Mammary epithelial cell (primary cell): ENCODE results near the gene FRMD8.

ENCODE experiments used
- EZH2 ChIP-seq: IDR thresholded peaks from 2 replicates; pipeline ENCODE4 v1.6.1; 2012; ENCODE audit warnings: low read length, inconsistent platforms, borderline replicate concordance
- TF ChIP-seq, protein P1 (sequence below), 2 donors: IDR thresholded peaks in 1 of 2; conservative IDR thresholded peaks in 1 of 2; 2 replicates each; pipeline ENCODE4 v1.5.1; 2011 to 2012; ENCODE audit warnings: inconsistent platforms in 2 of 2, low read length in 2 of 2, mild to moderate bottlenecking in 2 of 2, control low read depth in 1 of 2, low read depth in 1 of 2; ENCODE audit not compliant: insufficient read depth in 1 of 2; ENCODE audit errors: extremely low read depth in 1 of 2

DNA sequence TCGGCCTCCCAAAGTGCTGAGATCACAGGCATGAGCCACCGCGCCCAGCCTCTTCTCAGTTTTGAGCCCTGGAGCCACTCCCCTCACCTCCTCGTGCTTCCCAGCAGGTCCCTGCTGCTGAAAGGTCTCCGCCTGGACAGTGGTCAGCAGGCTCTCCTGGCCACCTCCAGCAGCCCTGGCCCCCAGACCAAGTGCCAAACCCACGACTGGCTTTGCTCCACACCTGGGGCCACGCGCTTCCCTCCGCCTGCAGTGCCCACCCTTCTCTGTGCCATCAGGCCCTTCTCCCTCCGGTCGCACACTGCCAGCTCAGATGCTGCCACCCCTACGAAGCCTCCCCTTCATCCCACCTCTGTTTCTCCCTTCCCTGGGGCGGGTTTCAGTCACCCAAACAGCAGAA is 12.8 kb downstream of the FRMD8 start:
- TF ChIP-seq, protein P1, sequence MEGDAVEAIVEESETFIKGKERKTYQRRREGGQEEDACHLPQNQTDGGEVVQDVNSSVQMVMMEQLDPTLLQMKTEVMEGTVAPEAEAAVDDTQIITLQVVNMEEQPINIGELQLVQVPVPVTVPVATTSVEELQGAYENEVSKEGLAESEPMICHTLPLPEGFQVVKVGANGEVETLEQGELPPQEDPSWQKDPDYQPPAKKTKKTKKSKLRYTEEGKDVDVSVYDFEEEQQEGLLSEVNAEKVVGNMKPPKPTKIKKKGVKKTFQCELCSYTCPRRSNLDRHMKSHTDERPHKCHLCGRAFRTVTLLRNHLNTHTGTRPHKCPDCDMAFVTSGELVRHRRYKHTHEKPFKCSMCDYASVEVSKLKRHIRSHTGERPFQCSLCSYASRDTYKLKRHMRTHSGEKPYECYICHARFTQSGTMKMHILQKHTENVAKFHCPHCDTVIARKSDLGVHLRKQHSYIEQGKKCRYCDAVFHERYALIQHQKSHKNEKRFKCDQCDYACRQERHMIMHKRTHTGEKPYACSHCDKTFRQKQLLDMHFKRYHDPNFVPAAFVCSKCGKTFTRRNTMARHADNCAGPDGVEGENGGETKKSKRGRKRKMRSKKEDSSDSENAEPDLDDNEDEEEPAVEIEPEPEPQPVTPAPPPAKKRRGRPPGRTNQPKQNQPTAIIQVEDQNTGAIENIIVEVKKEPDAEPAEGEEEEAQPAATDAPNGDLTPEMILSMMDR (conservative IDR thresholded peaks at IDR 0.05 in 1 of 2, IDR thresholded peaks at IDR 0.05 in 1 of 2; ENCODE audit: extremely low read depth in 1 of 2, insufficient read depth in 1 of 2, low read depth in 1 of 2, low read length in 2 of 2) = no peak
- no peak for TF ChIP-seq EZH2
